ENCODE data around the gene HOXC13.

The HOXC13 gene

GRCh38 chr12:53974084-53975063 lies 35.7 kb downstream of the HOXC13 start, which contains the start of gene HOTAIR:
Gene HOTAIR, minus strand, starts transcription at chr12:53974954.
- H2AFZ ChIP-seq (ENCODE audit: low read depth, low read length), result no peak within 1 kb of the TSS
- H3K79me2 ChIP-seq (ENCODE audit: insufficient read depth, low read length), result no peaks in the 10 kb centered on the region
- H3K9me3 ChIP-seq (ENCODE audit: insufficient read depth, low read length, severe bottlenecking), result no peaks in the 10 kb centered on the region
- no peak within 1 kb of the TSS for H3K27ac ChIP-seq (ENCODE audit: low read length)
- H4K20me1 ChIP-seq (ENCODE audit: insufficient read depth, low read length), result no peaks in the 10 kb centered on the region
- no peak within 1 kb of the TSS for H3K4me3 ChIP-seq (ENCODE audit: low read depth in 1 of 2, low read length in 2 of 2)
- DNase-seq (no peak), ATAC-seq (ENCODE audit: insufficient read depth, low read depth) (no peak)
- TF ChIP-seq EZH2 (IDR thresholded peaks at IDR 0.05; ENCODE audit: borderline replicate concordance, low read depth, low read length, severe bottlenecking) (no peak), CTCF (IDR thresholded peaks at IDR 0.05; ENCODE audit: borderline replicate concordance, extremely low read depth, low read length, poor library complexity, severe bottlenecking) (no peak)
- peaks cover 43% of the 10 kb centered on the region for H3K27me3 ChIP-seq (ENCODE audit: insufficient read depth, low read length, poor library complexity)
- no peaks in the 10 kb centered on the region for H3K36me3 ChIP-seq (ENCODE audit: insufficient read depth, low read length)
- H3K4me1 ChIP-seq (ENCODE audit: insufficient read depth, low read length), result peaks cover 5% of the 10 kb centered on the region
- H3K9ac ChIP-seq (ENCODE audit: low read depth, low read length), result no peak within 1 kb of the TSS
- H3K4me2 ChIP-seq (ENCODE audit: insufficient read depth, low read length), result no peak within 1 kb of the TSS

GRCh38 chr12:53975064-53975471 lies 36.4 kb downstream of the HOXC13 start:
- H3K9me3 ChIP-seq (ENCODE audit: insufficient read depth, low read length, severe bottlenecking), result no peaks in the 10 kb centered on the region
- no peaks in the 10 kb centered on the region for H3K79me2 ChIP-seq (ENCODE audit: insufficient read depth, low read length)
- H3K27me3 ChIP-seq (ENCODE audit: insufficient read depth, low read length, poor library complexity), result peaks cover 43% of the 10 kb centered on the region
- no peak overlapping the region for H3K4me2 ChIP-seq (ENCODE audit: insufficient read depth, low read length)
- TF ChIP-seq EZH2 (IDR thresholded peaks at IDR 0.05; ENCODE audit: borderline replicate concordance, low read depth, low read length, severe bottlenecking) (no peak), CTCF (IDR thresholded peaks at IDR 0.05; ENCODE audit: borderline replicate concordance, extremely low read depth, low read length, poor library complexity, severe bottlenecking) (no peak)
- no peak overlapping the region for H3K27ac ChIP-seq (ENCODE audit: low read length)
- ATAC-seq (ENCODE audit: insufficient read depth, low read depth) (no peak), DNase-seq (no peak)
- H3K4me1 ChIP-seq (ENCODE audit: insufficient read depth, low read length), result peaks cover 5% of the 10 kb centered on the region
- no peak overlapping the region for H3K4me3 ChIP-seq (ENCODE audit: low read depth in 1 of 2, low read length in 2 of 2)
- H2AFZ ChIP-seq (ENCODE audit: low read depth, low read length), result no peak overlapping the region
- no peaks in the 10 kb centered on the region for H4K20me1 ChIP-seq (ENCODE audit: insufficient read depth, low read length)
- H3K9ac ChIP-seq (ENCODE audit: low read depth, low read length), result no peak overlapping the region
- no peaks in the 10 kb centered on the region for H3K36me3 ChIP-seq (ENCODE audit: insufficient read depth, low read length)

- Histone ChIP-seq H3K4me1 (ENCODE audit: insufficient read depth, low read length) (peaks cover 5% of the 10 kb centered on the region), H3K36me3 (ENCODE audit: insufficient read depth, low read length) (no peaks in the 10 kb centered on the region), H3K4me2 (ENCODE audit: insufficient read depth, low read length) (no peak overlapping the region), H3K4me3 (ENCODE audit: low read depth in 1 of 2, low read length in 2 of 2) (no peak overlapping the region), H3K27me3 (ENCODE audit: insufficient read depth, low read length, poor library complexity) (peaks cover 43% of the 10 kb centered on the region), H3K9me3 (ENCODE audit: insufficient read depth, low read length, severe bottlenecking) (no peaks in the 10 kb centered on the region), H3K79me2 (ENCODE audit: insufficient read depth, low read length) (no peaks in the 10 kb centered on the region), H2AFZ (ENCODE audit: low read depth, low read length) (no peak overlapping the region), H4K20me1 (ENCODE audit: insufficient read depth, low read length) (no peaks in the 10 kb centered on the region), H3K9ac (ENCODE audit: low read depth, low read length) (no peak overlapping the region), H3K27ac (ENCODE audit: low read length) (no peak overlapping the region)
- DNase-seq, result no peak
- ATAC-seq (ENCODE audit: insufficient read depth, low read depth), result no peak
- TF ChIP-seq CTCF (IDR thresholded peaks at IDR 0.05; ENCODE audit: borderline replicate concordance, extremely low read depth, low read length, poor library complexity, severe bottlenecking) (no peak), EZH2 (IDR thresholded peaks at IDR 0.05; ENCODE audit: borderline replicate concordance, low read depth, low read length, severe bottlenecking) (no peak)
Measured at GRCh38 chr12:53975479-53976152, 37.0 kb downstream of the HOXC13 start.
